AG09309 (cell line): ENCODE results near the gene PTGIR.

ENCODE experiments used
- DNase-seq: peaks from one replicate; pipeline ENCODE4 v3.0.0-alpha.2; 2010; ENCODE audit warnings: low read depth
- H3K4me3 ChIP-seq: 2 replicates; pipeline ENCODE4 v1.5.1; 2011; ENCODE audit warnings: mild to moderate bottlenecking, low read depth, low read length, moderate library complexity; ENCODE audit not compliant: control insufficient read depth
- CTCF ChIP-seq: IDR thresholded peaks from 2 replicates; pipeline ENCODE4 v1.5.1; 2011; ENCODE audit warnings: mild to moderate bottlenecking, low read depth, low read length, inconsistent platforms; ENCODE audit not compliant: insufficient read depth, control insufficient read depth; ENCODE audit errors: missing control alignments

PTGIR gene

GRCh38 chr19:46624958-46625661, at the start of gene PTGIR:
PTGIR (minus strand) TSS chr19:46625089; CDS start chr19:46624225, 864 bp downstream.
- no peak for DNase-seq
- H3K4me3 ChIP-seq: peak within 1 kb of the TSS; percentile 38
- peak; percentile 2 for TF ChIP-seq CTCF

- H3K4me3 ChIP-seq: no peak overlapping the region
- no peak for DNase-seq
- TF ChIP-seq CTCF: no peak
Observed at GRCh38 chr19:46670813-46671212, 45.9 kb upstream of the PTGIR start.

- H3K4me3 ChIP-seq: no peak overlapping the region
- no peak for TF ChIP-seq CTCF
- DNase-seq: no peak
Observed at GRCh38 chr19:46668662-46669061, 43.8 kb upstream of the PTGIR start.

- no peak overlapping the region for H3K4me3 ChIP-seq
- TF ChIP-seq CTCF: no peak
- DNase-seq: no peak
Observed at GRCh38 chr19:46665072-46665471, 40.2 kb upstream of the PTGIR start.

- peak overlapping the region; percentile 40 for H3K4me3 ChIP-seq
- peak; percentile 71 for DNase-seq
- TF ChIP-seq CTCF: peak; percentile 97
Observed at GRCh38 chr19:46661735-46662592, 37.1 kb upstream of the PTGIR start.

GRCh38 chr19:46661020-46661731, 36.3 kb upstream of the PTGIR start, which contains the start of gene DACT3:
DACT3 (minus strand) TSS chr19:46661182; CDS start chr19:46661064, 118 bp downstream.
- TF ChIP-seq CTCF: no peak
- peak; percentile 98 for DNase-seq
- H3K4me3 ChIP-seq: peak within 1 kb of the TSS; percentile 54
